Colonic mucosa (tissue), 4 donors: ENCODE results near the gene PAK3. TPM values are rescaled to one million over a fixed set of nuclear protein-coding genes. Genes with fewer than 3 reads are reported as not detected.

Experiments
- DNase-seq: peaks from one replicate; pipeline ENCODE4 v3.0.0-alpha.2; 2020
- H3K27ac ChIP-seq: fragments of 200-600 bp; one replicate; pipeline ENCODE4 v1.8.0; 2021
- H3K27me3 ChIP-seq: fragments of 200-600 bp; one replicate; pipeline ENCODE4 v1.8.0; 2021
- H3K36me3 ChIP-seq: fragments of 200-600 bp; one replicate; pipeline ENCODE4 v1.8.0; 2021
- H3K4me1 ChIP-seq: fragments of 200-600 bp; one replicate; pipeline ENCODE4 v1.8.0; 2021; ENCODE audit warnings: mild to moderate bottlenecking
- H3K4me3 ChIP-seq: fragments of 200-600 bp; one replicate; pipeline ENCODE4 v1.8.0; 2021
- H3K9ac ChIP-seq, 2 donors: one replicate each; pipeline ENCODE4 v1.7.0; 2013; ENCODE audit warnings: control low read depth in 2 of 2, low read depth in 2 of 2, low read length in 2 of 2
- H3K9me3 ChIP-seq: fragments of 200-600 bp; one replicate; pipeline ENCODE4 v1.8.0; 2021
- intact Hi-C: fragments of 100-400 bp; cut with DNase I; formaldehyde crosslinking; loops from one replicate; pipeline ENCODE4 v1.14.1; 2022
- total RNA-seq, 2 donors: library from RNA; stranded (reverse); fragmentation: NEBNext Ultra II Directional in 1 of 2; extraction: Animal tissue kit (Norgen Biotek cat#: 25700) in 1 of 2; gene quantifications; one replicate each; pipeline ENCODE4 v1.2.1, GENCODE V29; 2021
- TF ChIP-seq, protein P1 (sequence below): fragments of 200-600 bp; IDR thresholded peaks from one replicate; pipeline ENCODE4 v1.8.0; 2022; ENCODE audit warnings: antibody characterized with exemption, mild to moderate bottlenecking
- donor health status: healthy.
- donor health status: DM: no; HTN: no; CAD: no.
- donor health status: DM: no; HTN: no; CAD: no.

Gene PAK3
- total RNA-seq, result under 1 TPM; 0.25 to 0.66 TPM

DNA sequence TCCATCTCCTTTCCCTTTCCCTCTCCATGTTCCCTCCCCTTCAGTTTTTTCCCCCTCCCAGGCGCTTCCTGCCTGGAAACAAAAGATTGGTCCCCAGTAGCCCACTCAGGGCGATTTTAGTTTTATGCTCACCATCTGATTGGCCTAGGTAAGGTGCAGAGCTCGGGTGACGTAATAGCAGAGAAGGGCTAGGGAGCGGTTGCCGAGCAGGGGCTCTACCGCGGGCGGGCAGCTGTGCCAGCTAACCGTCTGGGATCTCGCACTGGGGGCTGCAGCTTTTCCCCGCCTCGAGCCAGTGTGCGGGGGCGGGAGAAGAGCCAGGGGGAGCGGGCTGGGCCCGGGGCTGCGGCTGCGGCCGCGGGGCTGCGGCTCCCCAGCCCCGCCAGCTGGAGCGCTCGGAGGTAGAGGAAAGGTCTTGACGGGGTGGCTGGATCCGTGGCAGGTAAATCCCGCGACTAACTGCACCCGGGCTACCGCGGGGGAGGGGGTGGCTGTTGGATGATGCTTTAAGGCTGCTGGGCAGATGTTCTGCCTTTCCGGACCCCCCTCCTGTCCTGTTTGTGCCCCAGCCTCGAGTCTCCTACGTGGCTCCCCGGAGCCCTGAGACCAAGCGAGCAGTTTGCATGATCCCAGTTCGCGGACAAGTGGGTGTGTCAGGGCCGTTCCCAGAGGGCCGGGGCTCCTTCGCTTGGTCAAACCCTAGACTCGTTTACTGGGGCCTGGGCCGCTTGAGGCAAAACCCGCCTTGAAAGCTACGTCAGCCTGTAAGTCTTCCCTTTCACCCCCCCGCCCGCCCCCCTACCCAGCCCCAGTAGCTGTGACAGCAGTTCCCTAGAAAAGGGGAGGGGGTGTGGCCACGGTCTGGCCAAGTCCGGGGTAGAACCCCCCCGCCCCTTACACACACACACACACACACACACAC, at the start of gene PAK3:
Gene PAK3, plus strand, starts transcription at position 218 of the 922 bp plus-strand sequence. CDS start 26,913 bp downstream, outside the sequence.
- no peak within 1 kb of the TSS for H3K27ac ChIP-seq

DNA sequence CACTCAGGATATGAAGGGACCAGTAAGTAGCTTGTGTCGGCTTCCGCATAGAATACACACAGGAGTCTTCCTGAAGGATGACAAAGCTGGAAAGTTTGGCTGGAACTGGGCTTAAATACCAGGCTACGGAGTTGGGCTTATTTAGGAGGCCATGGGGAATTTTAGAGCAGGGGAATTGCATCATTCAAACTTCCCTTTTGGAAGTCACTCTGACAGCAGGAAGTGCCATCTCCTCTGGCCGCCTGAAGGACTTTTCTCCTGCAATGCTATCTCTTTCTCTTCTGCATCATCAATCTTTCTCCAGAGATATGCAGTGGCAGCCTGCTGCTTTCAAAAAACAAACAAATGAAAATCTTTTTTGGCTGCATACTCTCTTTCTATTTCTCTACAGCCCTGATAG, 48.4 kb upstream of the PAK3 start:
- DNase-seq, result no peak
- intact Hi-C loops, result no loop called here
- Histone ChIP-seq H3K36me3 (no peaks in the 10 kb centered on the region), H3K27me3 (no peaks in the 10 kb centered on the region), H3K27ac (no peak overlapping the region), H3K4me1 (no peaks in the 10 kb centered on the region), H3K9ac (no peak overlapping the region), H3K9me3 (no peaks in the 10 kb centered on the region), H3K4me3 (no peak overlapping the region)
- TF ChIP-seq, protein P1, sequence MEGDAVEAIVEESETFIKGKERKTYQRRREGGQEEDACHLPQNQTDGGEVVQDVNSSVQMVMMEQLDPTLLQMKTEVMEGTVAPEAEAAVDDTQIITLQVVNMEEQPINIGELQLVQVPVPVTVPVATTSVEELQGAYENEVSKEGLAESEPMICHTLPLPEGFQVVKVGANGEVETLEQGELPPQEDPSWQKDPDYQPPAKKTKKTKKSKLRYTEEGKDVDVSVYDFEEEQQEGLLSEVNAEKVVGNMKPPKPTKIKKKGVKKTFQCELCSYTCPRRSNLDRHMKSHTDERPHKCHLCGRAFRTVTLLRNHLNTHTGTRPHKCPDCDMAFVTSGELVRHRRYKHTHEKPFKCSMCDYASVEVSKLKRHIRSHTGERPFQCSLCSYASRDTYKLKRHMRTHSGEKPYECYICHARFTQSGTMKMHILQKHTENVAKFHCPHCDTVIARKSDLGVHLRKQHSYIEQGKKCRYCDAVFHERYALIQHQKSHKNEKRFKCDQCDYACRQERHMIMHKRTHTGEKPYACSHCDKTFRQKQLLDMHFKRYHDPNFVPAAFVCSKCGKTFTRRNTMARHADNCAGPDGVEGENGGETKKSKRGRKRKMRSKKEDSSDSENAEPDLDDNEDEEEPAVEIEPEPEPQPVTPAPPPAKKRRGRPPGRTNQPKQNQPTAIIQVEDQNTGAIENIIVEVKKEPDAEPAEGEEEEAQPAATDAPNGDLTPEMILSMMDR, result no peak

More for the DNA sequence above, at the start of gene PAK3:
- TF ChIP-seq, protein P1, result no peak
- intact Hi-C loops, result loop anchor here (10.0 kb wide), 1 partner anchor 241 kb away; no protein-coding TSS in a partner anchor
- Histone ChIP-seq H3K27me3 (peaks cover 15% of the 10 kb centered on the region), H3K9me3 (no peaks in the 10 kb centered on the region), H3K4me3 (peak within 1 kb of the TSS; percentile 33), H3K9ac (peak within 1 kb of the TSS in 1 of 2 donors; percentile 52), H3K36me3 (no peaks in the 10 kb centered on the region), H3K4me1 (peaks cover 3% of the 10 kb centered on the region)
- peak; percentile 22 for DNase-seq

DNA sequence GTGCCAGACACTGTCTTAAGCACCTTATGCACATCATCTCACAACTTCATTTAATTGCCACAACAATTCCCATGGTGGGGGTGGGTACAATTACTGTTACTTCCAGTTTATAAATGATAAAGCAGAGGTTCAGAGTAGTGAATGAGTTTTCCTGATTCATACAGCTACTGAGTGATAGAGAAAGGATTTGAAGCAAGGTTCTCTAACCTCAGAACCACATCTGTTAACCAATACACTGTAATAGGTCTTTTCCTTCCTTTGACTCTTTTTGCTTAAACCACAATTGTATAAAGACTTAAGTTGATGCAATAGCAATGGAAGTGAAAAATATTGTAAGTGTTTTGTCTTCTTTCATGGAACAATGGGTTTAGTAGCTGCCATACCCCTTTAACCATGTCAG, 43.5 kb upstream of the PAK3 start:
- Histone ChIP-seq H3K9ac (no peak overlapping the region), H3K9me3 (no peaks in the 10 kb centered on the region), H3K4me3 (no peak overlapping the region), H3K4me1 (no peaks in the 10 kb centered on the region), H3K27ac (no peak overlapping the region), H3K27me3 (no peaks in the 10 kb centered on the region), H3K36me3 (no peaks in the 10 kb centered on the region)
- intact Hi-C loops, result no loop called here
- TF ChIP-seq, protein P1, result no peak
- no peak for DNase-seq

- H3K4me1 ChIP-seq, result no peaks in the 10 kb centered on the region
- TF ChIP-seq, protein P1, result no peak
- no peak overlapping the region for H3K9ac ChIP-seq
- no peaks in the 10 kb centered on the region for H3K9me3 ChIP-seq
- no peaks in the 10 kb centered on the region for H3K27me3 ChIP-seq
- intact Hi-C loops, result no loop called here
- H3K36me3 ChIP-seq, result no peaks in the 10 kb centered on the region
- no peak overlapping the region for H3K4me3 ChIP-seq
- no peak for DNase-seq
- H3K27ac ChIP-seq, result no peak overlapping the region
Measured at GRCh38 chrX:111071542-111072277, 24.3 kb upstream of the PAK3 start.

DNA sequence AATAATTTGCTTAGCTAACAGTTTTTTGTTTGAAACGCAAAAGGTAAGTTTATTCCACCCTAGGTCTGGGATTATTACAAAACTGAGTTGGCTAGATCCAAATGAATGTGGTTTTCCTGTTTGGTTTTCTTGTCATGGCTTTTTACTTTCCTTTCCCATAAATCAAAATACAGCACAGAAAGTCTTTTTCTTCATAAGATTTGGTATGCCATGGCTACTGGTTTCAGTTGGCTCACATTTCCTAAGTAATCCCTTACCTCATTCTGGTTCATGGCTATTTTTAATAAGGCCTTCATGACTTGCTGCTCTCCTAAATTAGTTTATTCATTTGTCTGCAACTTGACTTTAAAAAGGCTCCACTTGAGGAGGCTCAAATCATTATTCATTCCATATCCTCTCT, 12.9 kb upstream of the PAK3 start:
- TF ChIP-seq, protein P1, result no peak
- no peaks in the 10 kb centered on the region for H3K9me3 ChIP-seq
- H3K27me3 ChIP-seq, result peaks cover 4% of the 10 kb centered on the region
- no peaks in the 10 kb centered on the region for H3K36me3 ChIP-seq
- H3K4me3 ChIP-seq, result no peak overlapping the region
- no peaks in the 10 kb centered on the region for H3K4me1 ChIP-seq
- no peak overlapping the region for H3K27ac ChIP-seq
- H3K9ac ChIP-seq, result no peak overlapping the region
- no peak for DNase-seq
- intact Hi-C loops, result no loop called here
